H4 (cell line): Measurements from ENCODE around the gene RBM39. TPM values are rescaled to one million over a fixed set of nuclear protein-coding genes. Genes with fewer than 3 reads are reported as not detected.
"Not testable (repeated sequence)": the region's sequence is repeated elsewhere in the genome, so short reads cannot be mapped to it uniquely, and the experiment has no call there.

Experiments used
- DNase-seq: peaks from one replicate; pipeline ENCODE4 v3.0.0-alpha.2; 2015; ENCODE audit warnings: low spot score
- total RNA-seq: library from RNA; depleted of rRNA; stranded (reverse); fragments of >200 nt; shearing (Covaris generic); gene quantifications from 2 replicates; pipeline ENCODE4 v1.2.3, GENCODE V29; 2014

The RBM39 gene
- total RNA-seq, 1 experiment from 2014 or later = 162 TPM

DNA sequence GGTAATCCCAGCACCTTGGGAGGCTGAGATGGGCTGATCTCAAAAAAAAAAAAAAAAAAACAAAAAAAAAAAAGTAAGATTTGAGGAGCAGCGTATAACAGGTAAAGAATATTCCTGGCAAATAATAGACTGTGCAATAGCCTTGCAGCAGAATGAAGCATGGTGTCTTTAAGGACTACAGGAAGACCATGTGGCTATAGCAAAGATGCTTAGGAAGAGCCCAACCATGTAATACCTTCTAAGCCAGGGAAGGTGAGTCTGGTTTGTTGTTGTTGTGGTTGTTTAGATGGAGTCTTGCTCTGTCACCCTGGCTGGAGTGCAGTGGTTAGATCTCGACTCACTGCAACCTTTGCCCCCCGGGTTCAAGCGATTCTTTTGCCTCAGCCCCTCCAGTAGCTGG, 14.3 kb upstream of the RBM39 start:
- DNase-seq = no peak

- DNase-seq = no peak
Observed at GRCh38 chr20:35750611-35751010, 8.6 kb upstream of the RBM39 start.

GRCh38 chr20:35744492-35744841, 2.4 kb upstream of the RBM39 start:
- not testable (repeated sequence) for DNase-seq

- no peak for DNase-seq
Observed at GRCh38 chr20:35743693-35744491, 1.8 kb upstream of the RBM39 start.

GRCh38 chr20:35742741-35743523, 872 bp upstream of the RBM39 start:
- DNase-seq = peak; percentile 9

GRCh38 chr20:35739294-35740163, 2.5 kb downstream of the RBM39 start:
- DNase-seq = peak; percentile 37

DNA sequence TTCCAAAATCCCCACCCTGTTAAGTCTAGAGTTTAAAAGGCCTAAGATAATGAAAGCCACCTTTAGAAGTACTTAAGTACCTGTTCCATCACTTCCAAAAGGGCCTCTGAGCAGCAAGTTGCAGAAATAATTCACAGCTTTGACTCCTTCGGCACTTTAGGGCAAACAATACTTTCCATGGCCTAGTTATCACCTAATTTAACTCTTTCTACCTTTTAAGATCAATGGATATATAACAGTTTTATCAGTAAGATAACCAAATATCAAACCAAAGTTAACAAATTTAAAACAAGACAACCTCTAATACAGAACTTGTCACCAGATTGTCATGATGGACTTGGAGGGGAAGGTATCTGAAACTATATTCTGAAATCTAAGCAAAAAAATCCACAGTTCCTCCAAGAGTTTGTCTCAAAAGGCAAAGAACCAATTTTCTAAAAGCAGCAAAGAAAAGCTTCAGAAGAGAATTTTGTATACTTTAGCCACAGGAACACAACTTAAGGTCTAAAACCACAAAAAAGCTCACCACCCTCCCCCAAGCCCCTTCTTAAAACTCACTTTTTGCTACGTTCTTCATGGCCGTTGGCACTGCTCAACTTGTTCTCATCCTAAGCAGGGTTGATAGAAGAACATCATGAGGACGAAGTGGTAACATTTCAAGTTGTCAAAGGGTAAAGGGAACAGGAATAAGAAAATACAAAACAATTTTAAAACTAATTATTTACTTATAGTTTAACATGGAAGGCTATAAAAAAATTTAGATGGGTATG, 3.5 kb downstream of the RBM39 start:
- no peak for DNase-seq

- no peak for DNase-seq
Observed at GRCh38 chr20:35737865-35738333, 4.2 kb downstream of the RBM39 start.

- DNase-seq = no peak
Observed at GRCh38 chr20:35735826-35736470, 6.1 kb downstream of the RBM39 start.

DNA sequence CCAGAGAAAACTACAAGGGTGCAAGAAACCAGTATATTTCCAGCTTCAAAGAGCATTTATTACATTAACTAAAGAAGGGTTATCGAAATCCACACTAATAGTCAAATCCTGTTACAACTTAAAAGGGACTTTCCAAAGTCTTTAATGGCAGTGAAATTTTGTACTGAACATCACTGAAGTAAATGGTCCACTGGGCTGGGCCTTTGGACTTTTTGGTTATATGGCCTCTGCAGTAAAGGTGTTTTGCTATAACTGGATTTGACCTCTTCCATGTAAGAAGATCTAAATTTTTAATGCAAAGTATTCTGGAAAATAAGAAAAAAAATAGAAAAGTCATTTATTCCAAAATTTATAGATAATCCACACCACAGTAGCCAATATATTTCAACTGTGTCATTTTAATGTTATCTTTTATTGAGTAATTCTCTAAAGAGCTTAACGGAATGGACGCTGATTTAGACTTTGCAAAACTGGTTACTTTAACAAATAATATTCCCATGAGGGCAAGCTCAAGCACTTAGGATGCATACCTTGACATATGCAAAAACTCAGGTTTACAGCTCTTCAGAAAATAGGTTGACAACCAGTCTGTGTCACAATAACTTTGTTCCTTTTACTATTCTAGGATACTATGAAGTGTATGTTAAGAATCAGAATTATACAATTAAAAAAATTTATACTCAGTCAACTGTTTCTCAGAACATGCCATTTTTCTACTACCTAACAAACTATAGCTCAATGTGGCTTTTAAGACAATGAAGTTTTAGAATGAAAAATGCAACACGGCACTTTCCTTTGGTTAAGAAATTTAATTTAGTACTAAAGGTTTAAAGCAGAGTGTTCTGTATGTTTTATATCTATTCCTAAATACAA, 7.0 kb downstream of the RBM39 start:
- no peak for DNase-seq

DNA sequence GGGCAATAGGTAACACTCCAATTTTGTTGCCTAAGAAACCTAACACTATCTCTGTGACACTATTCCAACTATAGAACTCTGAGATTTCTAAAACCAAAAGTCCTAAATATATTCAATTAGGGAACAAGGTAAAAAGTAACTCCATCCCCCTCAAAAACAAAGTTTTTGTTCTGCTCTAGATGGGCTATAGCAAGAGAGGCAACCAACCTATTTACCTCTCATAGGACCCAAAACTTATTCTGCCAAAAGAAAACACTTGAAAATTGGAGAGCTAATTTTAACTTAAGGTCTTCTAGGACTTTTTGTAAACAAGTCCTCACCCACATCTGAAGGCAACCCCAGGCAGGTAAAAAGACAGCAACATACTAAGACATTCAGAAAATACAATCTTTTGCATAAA, 7.7 kb downstream of the RBM39 start:
- no peak for DNase-seq

DNA sequence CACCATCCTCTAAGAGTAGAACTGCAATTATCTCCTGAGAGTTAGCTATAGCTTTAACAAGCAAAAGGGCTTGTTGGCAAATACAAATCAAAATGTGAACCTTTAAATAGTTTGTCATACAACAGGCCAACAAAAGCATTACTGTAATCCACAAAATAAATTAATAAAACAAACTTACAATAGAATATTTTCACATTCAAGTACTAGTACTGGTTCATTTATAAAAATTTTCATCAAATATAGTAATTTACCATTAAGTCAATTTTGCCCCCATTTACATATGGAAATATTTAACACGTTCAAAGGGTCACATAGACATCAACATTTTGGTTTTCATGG, 9.4 kb downstream of the RBM39 start:
- no peak for DNase-seq

DNA sequence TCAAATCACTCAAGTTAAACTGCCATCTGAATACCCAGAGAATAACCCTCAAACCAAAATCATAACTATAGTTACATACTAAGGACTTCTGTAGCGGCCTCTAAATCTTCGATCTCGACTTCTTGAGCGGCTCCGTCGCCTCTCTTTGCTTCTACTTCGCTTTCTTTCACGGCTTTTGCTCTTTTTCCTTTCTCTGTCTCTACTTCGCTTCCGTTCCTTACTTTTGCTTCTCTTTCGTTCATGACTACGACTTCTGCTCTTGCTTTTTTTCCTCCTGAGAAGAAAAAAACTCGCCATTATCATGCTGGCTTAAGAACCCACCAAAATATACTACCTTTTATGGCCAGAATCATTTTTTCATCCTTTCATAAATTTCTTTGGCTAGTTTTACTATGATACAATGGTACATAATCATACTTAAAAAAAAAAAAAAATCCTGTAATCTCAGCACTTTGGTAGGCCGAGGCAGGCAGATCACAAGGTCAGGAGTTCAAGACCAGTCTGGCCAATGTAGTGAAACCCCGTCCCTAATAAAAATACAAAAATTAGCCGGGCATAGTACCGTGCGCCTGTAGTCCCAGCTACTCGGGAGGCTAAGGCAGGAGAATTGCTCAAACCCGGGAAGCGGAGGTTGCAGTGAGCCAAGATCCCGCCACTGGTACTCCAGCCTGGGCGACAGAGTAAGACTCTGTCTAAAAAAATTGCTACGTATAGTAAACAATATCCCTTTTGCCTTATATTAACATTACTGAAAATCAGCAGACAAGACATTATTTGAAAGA, 10.0 kb downstream of the RBM39 start:
- DNase-seq = no peak

GRCh38 chr20:35731469-35731788, 10.6 kb downstream of the RBM39 start:
- no peak for DNase-seq

DNA sequence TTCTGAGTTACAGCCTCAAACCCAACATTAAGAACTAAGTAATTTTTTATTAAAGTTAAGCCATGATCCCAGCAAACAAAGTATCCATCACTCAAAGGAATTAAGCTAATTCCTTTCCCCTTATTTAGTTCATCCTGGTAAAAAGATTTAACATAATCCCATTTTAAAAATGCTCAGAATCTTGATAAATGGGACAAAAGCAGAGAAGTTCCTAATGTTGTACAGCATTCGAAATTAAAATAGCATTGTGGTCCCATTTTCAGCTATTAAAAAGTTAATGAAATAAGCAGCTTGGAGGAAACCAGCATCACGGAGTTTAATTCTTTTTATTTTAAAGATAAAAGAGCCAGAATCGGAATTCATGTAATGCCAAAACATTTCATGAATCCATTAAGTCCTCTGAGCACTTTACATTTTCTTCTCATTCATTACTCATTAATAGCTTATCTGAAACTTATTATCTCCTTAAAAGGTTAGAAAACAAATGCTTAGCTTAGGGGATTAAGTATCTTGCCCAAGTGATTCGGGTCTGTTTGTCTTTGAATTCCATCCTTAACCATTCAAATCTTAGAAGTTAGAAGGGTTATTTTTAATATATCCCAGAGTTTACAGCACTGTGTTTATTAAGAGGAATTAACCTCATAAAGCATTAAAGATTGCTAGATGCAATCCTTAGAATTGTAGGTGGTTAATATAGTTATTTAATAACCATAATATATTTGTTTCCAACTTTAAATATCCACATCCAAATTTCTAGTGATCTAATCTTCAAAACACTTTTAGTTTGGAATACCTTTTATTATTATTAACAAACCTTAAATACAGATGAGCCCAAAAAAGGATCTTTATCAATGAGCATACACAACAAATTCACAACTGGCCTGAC, 11.2 kb downstream of the RBM39 start:
- no peak for DNase-seq

GRCh38 chr20:35729836-35730582, 12.1 kb downstream of the RBM39 start:
- DNase-seq = no peak

DNA sequence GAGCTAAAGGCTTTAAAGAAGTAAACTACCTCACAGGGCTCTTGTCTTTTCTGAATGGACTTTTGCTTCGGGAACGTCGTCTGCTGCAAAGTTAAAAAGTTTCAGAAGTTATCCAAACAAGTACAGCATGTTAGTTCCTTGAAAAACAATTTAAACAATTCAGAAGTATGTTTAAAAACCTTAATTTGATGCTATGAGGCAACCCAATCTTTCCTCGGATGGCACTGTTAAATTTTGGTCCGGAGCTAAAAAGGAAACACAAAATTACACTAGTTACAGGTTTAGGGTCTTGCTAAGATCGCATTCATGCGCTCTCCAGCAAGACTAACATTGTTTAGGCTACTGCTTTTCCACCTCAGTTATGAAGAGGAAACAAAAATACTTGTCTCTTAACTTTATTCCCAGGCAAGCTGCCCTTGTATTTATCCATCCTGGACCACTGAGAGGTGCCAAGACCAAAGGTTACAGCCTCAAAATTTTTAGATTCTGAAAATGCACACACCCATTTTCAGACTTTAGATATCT, 12.7 kb downstream of the RBM39 start:
- DNase-seq = no peak
